GM18498 (cell line): Measurements from ENCODE around the gene REC114.
"Not testable (repeated sequence)": the region's sequence is repeated elsewhere in the genome, so short reads cannot be mapped to it uniquely, and the experiment has no call there.

Source experiments
- ATAC-seq: cut with Tn5 transposase; IDR thresholded peaks from one replicate; pipeline ENCODE4 v1.9.1; 2021; ENCODE audit warnings: mild to moderate bottlenecking, moderate library complexity; ENCODE audit not compliant: unreplicated experiment

Gene REC114

GRCh38 chr15:73573037-73573436 lies 130.1 kb downstream of the REC114 start:
- ATAC-seq: no peak

DNA sequence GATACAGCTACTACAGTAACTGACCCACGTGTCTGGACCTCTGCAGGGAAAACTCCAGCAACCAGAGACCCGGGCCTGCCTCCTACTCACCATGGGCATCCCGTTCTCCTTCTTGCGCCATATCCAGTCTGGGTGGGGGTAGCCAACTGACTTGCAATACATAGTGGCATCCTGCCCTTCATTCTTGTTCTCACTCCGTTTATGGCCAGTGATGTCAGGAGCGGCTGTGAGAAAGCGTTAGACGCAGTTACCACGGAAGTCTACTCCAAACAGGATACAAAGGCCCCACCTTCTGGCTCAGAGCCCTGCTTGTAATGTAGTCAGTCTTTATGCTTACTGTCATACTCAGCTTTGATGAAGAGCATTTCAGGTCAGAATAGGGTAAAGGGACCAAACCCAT lies 130.6 kb downstream of the REC114 start:
- ATAC-seq: no peak

- ATAC-seq: no peak
Measured at GRCh38 chr15:73575636-73576247, 132.8 kb downstream of the REC114 start.

DNA sequence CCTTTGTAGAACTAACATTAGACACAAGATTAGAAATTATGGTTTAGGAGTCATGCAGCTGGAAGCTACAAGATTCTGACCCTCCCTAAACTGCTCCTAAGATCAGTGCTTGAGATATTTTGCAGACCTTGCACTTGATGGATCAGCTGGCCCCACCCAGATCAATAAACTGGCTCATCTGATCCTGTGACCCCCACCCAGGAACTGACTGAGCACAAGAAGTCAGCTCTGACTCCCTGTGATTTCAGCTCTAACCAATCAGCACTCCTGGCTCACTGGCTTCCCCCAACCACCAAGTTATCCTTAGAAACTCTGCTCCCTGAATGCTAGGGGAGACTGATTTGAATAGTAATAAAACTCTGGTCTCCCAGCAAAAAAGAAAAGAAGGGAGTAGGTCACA lies 134.6 kb downstream of the REC114 start:
- ATAC-seq: not testable (repeated sequence)

DNA sequence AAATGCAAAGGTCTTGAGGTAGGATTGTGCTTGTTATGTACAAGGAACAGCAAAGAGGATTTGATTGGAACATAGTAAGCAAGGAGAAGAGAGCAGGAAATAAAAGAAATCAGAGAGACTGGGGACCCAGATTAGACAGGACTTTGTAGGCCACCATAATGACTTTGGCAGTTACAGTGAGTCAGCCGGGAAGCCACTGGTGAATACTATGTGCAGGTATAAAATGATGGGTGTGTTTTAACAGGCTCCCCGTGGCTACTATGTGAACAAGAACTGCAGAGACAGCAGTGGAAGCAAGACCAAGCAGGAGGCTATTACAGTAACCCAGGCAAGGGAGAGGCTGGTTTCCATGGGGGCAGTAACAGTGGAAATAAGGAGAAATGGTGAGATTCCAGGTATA lies 135.1 kb downstream of the REC114 start:
- no peak for ATAC-seq

DNA sequence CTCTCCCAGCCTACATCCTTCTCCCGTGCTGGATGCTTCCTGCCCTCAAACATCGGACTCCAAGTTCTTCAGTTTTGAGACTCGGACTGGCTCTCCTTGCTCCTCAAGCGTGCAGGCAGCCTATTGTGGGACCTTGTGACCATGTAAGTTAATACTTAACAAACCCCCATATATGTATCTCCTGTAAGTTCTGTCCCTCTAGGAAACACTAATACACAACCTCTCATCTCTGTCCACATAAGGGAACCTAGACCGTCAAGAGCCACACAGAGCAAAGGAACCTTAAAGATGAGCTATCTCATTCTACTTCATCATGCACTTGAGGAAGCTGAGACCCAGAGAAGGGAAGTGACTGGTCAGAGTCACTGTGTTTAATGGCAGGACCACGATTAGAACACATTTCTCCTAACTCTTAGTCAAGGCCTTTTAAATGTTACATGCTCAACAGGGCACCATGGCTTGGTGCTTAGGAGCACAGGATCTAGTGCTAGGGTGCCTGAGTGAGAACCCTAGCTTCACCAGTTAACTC lies 140.0 kb downstream of the REC114 start:
- ATAC-seq: no peak

DNA sequence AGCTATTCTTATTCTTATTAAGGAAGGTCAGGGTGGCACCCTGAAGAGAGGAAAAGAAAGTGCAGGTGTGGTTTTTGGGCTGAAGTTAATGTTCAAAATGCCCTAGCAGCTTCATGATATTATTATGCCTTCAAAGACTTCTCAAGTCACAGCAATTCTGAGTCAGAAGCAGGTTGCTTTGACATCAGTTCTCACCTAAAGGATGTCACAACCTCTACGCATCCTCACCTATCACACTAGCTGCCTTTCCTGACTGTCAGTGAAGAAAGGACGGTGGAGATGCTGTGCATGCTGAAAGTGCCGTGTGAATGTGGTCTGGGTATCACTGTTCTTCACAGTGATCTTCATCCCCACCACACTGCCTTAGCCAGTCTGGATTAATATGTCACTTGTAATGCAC lies 140.6 kb downstream of the REC114 start:
- no peak for ATAC-seq

DNA sequence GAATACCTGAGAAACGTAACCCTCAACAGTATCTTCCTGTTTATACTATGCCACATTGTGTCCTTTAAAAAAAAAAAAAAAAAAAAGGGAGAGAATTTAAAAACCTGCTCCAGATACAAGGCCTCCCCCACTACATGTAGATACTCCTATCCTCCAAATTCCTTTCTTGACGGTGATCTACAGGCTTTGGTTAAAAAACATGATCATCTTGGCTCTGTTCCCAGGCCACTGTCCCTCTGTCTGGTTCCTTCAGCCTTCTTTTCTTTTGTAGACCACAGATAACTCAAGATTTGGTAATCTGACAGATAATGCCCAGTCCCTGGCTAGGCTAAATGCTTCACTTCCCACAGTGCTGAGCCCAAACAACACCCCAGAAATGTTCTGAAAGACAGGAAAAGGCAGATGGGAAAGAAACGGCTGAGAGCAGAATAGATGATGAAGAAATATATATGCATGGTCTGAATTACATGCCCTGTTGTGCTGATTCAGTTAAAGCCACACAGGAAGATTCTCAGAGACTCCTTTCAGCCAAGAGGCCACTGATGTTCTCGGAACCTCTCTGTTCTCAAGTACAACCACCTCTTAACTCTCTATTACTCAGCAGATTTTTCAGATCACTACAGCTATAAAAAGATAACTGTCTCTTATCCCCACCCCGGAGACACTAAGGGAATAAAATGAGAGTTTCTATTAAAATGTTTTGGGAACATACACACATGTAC lies 141.9 kb downstream of the REC114 start:
- no peak for ATAC-seq

- ATAC-seq: no peak
Measured at GRCh38 chr15:73585871-73586654, 143.1 kb downstream of the REC114 start.

DNA sequence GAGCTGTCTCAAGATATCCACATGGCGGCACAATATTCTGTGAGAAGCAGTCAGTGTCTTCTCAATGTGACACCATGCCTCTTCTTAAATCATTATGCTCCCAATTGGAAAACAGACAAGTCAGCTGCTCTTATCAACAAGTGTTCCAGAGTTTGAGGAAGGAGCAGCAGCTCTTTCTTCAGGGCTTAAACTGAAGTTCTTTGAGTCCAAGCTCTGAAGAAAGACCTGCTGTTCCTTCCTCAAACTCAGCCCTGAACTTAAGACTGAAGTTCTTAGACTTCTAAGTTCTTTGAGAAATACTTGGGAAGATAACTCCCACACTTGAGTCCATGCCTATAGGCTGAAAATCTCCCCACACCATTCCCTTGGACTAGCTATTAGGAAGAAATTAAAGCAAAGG lies 146.8 kb downstream of the REC114 start:
- ATAC-seq: no peak

DNA sequence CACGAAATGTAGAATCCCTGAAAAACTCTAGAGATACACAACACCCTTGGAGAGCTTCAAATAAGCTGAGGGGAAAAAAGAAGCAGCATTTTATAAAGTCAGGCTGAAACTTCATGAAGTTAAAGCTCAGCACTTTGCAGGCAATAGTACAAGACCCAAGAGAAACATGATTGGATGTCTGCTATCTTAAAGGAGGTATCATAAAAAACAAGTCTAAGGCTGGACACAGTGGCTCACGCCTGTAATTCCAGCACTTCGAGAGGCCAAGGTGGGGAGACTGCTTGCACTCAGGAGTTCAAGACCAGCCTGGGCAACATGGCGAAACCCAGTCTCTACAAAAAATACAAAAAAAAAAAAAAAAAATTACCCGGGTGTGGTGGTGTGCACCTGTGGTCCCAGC lies 147.3 kb downstream of the REC114 start:
- no peak for ATAC-seq

DNA sequence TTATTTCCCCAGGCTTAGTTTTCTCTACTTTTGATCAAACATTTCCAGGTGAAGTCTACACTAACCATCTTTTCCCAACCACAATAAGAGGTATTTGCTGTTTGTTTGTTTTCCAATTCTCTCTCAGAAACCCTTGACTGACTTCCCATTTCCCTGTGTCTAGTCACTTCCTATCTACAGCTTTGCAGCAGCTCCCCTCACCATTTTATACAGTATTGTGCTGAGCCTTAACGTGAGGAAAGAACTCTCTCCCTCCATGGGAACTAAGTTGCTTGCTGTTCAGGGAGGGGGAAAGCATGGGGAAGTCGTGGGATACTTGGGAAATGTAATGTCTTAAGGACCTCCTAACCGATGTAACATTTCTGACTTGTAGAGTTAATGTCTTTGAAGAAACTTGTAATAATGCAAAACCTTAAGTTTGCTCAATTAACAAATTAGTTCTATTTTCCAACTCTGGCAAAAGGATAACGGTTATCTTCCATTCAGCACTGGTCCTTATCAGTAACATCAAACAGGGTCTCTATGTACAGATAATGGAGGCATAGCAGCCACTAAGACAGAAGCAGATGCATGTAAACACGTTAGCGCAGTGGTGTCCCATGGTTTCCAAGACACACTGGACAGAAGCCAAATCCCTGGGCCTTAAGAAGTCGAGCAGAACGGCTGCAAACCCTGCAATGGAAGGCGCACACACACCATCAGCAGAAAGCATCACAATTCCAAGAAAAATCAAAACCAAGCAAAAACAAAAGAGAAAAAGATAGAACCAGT lies 150.5 kb downstream of the REC114 start:
- no peak for ATAC-seq

- no peak for ATAC-seq
Measured at GRCh38 chr15:73594109-73594508, 151.1 kb downstream of the REC114 start.

DNA sequence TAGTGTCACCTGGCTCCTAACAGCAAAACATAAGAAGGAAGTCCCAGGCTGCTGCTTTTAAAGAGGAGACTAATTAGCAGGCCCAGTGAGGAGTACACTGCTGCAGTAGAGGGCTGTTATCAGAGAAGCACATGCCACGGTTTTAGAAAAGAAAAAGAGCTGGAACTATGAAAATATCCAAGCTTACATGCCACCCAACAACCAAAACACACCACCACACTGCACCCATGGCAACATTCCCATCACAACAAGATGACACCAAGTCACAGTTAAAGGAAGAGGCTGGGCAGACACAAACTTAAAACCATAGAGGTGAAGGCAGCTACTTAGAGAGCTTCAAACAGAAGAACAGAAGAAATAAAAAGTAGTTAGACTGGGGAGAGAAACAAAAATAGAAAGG lies 153.2 kb downstream of the REC114 start:
- no peak for ATAC-seq

DNA sequence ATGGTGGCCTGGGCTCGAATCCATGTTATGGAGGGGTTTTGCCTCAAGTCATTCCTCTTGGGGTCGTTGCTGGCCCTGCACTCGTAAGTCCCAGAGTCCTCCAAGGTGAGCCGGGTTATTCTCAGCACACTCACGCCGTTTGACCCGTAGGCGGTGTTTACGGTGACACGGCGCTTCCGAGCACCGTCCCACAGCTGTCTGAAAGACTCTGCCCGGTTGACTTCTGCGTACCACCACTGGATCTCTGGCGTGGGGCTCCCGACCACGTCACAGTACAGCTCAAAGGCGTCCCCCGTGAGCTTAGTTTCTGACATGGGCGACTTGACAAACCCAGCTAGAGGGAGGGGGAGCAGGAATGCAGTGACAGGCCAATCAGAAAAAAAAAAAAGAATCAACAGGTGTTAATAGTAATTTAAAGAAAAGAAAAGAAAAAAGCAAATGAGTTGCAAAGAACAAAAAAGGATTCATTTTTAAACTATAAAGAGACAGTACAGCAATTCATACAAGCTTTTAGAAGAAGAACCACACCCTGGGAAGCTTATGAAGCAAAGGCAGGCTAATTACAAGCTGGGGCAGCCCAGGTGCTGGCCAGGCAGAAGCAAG lies 154.2 kb downstream of the REC114 start:
- no peak for ATAC-seq

GRCh38 chr15:73598530-73599160 lies 155.7 kb downstream of the REC114 start:
- no peak for ATAC-seq

GRCh38 chr15:73599934-73600333 lies 157.0 kb downstream of the REC114 start:
- no peak for ATAC-seq

DNA sequence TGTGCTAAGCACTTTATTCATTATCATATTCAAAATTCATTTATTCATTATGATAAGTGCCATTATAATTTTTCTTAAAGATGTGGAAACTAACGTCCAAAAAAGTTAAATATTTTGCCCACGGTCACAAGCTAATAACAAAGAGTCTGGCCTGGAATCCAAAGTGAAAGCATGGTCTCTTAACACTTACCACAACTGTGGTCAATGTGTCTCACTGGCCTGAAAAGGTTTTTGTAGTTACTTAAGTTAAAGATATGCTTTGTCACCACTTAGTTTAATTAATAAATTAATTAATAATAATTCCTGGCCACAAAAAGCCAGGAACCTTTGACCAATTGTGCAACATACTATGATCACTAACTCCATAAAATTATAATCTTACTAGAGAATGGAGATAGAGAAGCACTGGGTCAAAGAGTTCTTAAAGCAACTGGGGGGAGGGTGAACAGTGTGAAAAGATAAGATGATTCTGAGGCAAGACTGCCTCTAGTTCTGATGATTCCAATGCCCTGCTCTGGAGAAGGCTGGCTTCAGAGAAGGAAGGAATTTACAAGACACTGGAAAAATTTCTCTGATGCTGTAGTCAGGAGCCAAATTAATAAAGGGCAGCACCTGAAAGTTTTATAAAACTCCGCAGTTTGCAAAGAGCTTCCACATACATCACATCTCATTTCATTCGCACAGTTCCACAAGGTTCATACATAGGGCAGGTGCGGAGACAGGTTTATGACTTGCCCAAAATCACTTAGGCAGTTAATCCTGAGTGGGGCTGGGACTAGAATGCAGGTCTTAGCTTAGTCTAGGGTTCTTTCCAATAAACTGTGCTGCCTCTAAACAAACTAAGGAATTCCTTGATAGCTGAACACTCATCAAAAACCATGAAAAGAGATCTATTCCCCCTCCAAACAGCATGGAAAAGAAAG lies 157.7 kb downstream of the REC114 start:
- no peak for ATAC-seq
